K562 (cell line): ENCODE results near the gene NTPCR. TPM values are rescaled to one million over a fixed set of nuclear protein-coding genes. Genes with fewer than 3 reads are reported as not detected.

Experiments used
- ESRRA ChIP-seq: fragments of 450-650 bp; IDR thresholded peaks from 2 replicates; pipeline ENCODE4 v1.6.1; 2014; ENCODE audit warnings: low read depth, mild to moderate bottlenecking, moderate library complexity, borderline replicate concordance
- ETV5 ChIP-seq: sonication (generic); formaldehyde crosslinking; IDR thresholded peaks from 2 replicates; pipeline ENCODE4 v1.4.0; 2020; ENCODE audit warnings: low read depth, mild to moderate bottlenecking, missing genetic modification reagents
- FOXM1 ChIP-seq, 2 experiments: fragments of 450-650 bp in 1 of 2; sonication (generic) in 1 of 2; formaldehyde crosslinking in 1 of 2; IDR thresholded peaks; 2 replicates each; pipeline versions ENCODE4 v1.6.1 to v1.9.0; 2017 to 2022; ENCODE audit warnings: low read depth in 2 of 2, mild to moderate bottlenecking in 2 of 2, missing genetic modification reagents in 1 of 2, moderate library complexity in 1 of 2
- HEY1 ChIP-seq: fragments of 250-450 bp; sonication (Bioruptor Pico); IDR thresholded peaks from 2 replicates; pipeline ENCODE4 v1.5.0; 2020; ENCODE audit warnings: mild to moderate bottlenecking, moderate library complexity, borderline replicate concordance
- NCOA2 ChIP-seq, 2 experiments: fragments of 450-650 bp; IDR thresholded peaks; 2 replicates each; pipeline ENCODE4 v1.6.1; 2018; ENCODE audit warnings: mild to moderate bottlenecking in 2 of 2, moderate library complexity in 1 of 2; ENCODE audit not compliant: partially characterized antibody in 2 of 2
- NFIC ChIP-seq: fragments of 450-650 bp; IDR thresholded peaks from 2 replicates; pipeline ENCODE4 v1.6.1; 2017; ENCODE audit warnings: mild to moderate bottlenecking, inconsistent platforms
- POLR2A ChIP-seq: fragments of 450-650 bp; conservative IDR thresholded peaks from 2 replicates; pipeline ENCODE4 v1.6.1; 2016
- SAFB2 ChIP-seq: fragments of 200-400 bp; formaldehyde crosslinking; IDR thresholded peaks from 2 replicates; pipeline ENCODE4 v1.6.1; 2018; ENCODE audit warnings: borderline replicate concordance, low read length, low read depth, moderate library complexity; ENCODE audit not compliant: severe bottlenecking
- SOX6 ChIP-seq: fragments of 450-650 bp; IDR thresholded peaks from 2 replicates; pipeline ENCODE4 v1.6.1; 2014; ENCODE audit warnings: mild to moderate bottlenecking
- SREBF1 ChIP-seq: fragments of 150-350 bp; IDR thresholded peaks from 2 replicates; pipeline ENCODE4 v1.6.1; 2014; ENCODE audit warnings: antibody characterized with exemption, low read depth, low read length, borderline replicate concordance
- ZNF197 ChIP-seq: fragments of 200-800 bp; sonication (Bioruptor generic); IDR thresholded peaks from 2 replicates; pipeline ENCODE4 v1.6.1; 2016; ENCODE audit warnings: low read depth, missing genetic modification characterization, missing compliant biosample characterization
- ZNF232 ChIP-seq: sonication (generic); formaldehyde crosslinking; IDR thresholded peaks from 2 replicates; pipeline ENCODE4 v1.8.0; 2022; ENCODE audit warnings: mild to moderate bottlenecking, missing genetic modification reagents
- polyA plus RNA-seq, 8 experiments: library from polyadenylated mRNA; depleted of rRNA in 4 of 8; stranded (reverse) in 5 of 8; unstranded in 3 of 8; fragments of >200 nt; fragmentation: Nextera tagmentation in 2 of 8; fragmentation: Illumina TruSeq in 1 of 8; extraction: Ambion mirVana in 2 of 8; extraction: Trizol in 1 of 8; gene quantifications; 2 replicates each; pipeline versions ENCODE4 v1.2.1 to v1.2.3, GENCODE V29; 2011 to 2014; ENCODE audit warnings: inconsistent platforms in 1 of 8, missing spikeins in 1 of 8
- total RNA-seq, 7 experiments: library from RNA; depleted of rRNA in 6 of 7; stranded (reverse); fragments of >200 nt in 6 of 7; fragmentation: Illumina TruSeq in 2 of 7; extraction: Trizol in 2 of 7; gene quantifications; 2 replicates each; pipeline versions ENCODE4 v1.2.1 to v1.2.3, GENCODE V29; 2011 to 2021; ENCODE audit warnings: low replicate concordance in 1 of 7
- TF ChIP-seq, protein P1 (sequence below): fragments of 250-450 bp; sonication (Bioruptor Pico); IDR thresholded peaks from 2 replicates; pipeline ENCODE4 v1.8.0; 2022; ENCODE audit warnings: inconsistent platforms
- TF ChIP-seq, protein P2 (sequence below): fragments of 250-450 bp; sonication (Bioruptor Pico); IDR thresholded peaks from 2 replicates; pipeline ENCODE4 v1.5.0; 2022; ENCODE audit warnings: mild to moderate bottlenecking
- TF ChIP-seq, protein P3 (sequence below): fragments of 250-450 bp; sonication (Bioruptor Pico); IDR thresholded peaks from 2 replicates; pipeline ENCODE4 v1.5.0; 2021
- TF ChIP-seq, protein P4 (sequence below): fragments of 250-450 bp; sonication (Bioruptor Pico); IDR thresholded peaks from 2 replicates; pipeline ENCODE4 v1.5.0; 2021; ENCODE audit warnings: mild to moderate bottlenecking, moderate library complexity

The NTPCR gene
- total and polyA plus RNA-seq, 9 of the 15 experiments (the other 6 are each of a cell fraction or from before 2014, with no cell fraction given): 19.3 to 105 (median 48.8) TPM

DNA sequence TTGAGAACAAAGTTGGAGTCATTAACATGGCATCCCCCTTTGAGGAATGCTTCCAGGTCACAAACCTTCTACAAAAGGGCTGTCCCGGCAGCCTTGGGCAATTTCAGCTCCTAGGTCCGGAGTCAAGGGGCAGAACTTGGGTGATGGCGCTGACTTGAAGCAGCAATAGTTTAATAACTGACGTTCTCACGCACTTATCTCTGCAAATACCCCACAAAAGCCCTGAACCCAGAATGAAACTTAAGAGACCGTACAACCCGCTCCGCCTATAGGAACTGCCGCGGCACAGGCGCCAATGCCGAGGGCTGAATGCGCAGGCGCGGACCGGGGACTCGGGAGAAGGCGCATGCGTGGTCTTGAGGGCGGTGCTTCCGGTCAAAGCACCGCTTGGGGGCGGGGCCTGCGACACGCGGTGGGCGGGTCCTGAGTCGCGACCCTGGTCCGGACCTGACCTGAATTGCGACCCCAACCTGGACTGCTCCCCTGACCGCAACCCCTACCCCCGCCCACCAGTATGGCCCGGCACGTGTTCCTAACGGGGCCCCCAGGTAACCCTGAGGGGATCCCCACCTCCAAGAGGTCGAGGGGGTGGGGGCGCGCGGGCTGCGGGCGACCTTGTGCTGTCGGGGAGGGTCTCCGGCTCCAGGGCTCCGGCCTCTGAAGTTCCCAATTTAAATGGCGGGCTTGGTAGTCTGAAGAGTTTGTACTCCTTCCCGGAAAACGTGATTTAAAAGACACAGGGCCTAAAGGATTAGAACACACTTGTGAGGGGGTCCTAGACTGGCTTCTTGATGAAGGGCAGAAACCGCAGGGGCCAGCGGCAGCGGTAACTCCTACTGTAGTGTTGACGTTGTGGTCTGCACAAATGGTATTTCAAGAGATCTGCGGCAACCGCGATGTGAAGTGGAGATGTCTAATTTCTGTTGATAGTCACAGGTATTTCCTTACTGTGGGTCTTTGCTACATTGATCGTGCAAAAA lies at the start of gene NTPCR (continued):
- TF ChIP-seq, protein P1, sequence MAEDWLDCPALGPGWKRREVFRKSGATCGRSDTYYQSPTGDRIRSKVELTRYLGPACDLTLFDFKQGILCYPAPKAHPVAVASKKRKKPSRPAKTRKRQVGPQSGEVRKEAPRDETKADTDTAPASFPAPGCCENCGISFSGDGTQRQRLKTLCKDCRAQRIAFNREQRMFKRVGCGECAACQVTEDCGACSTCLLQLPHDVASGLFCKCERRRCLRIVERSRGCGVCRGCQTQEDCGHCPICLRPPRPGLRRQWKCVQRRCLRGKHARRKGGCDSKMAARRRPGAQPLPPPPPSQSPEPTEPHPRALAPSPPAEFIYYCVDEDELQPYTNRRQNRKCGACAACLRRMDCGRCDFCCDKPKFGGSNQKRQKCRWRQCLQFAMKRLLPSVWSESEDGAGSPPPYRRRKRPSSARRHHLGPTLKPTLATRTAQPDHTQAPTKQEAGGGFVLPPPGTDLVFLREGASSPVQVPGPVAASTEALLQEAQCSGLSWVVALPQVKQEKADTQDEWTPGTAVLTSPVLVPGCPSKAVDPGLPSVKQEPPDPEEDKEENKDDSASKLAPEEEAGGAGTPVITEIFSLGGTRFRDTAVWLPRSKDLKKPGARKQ (CRISPR knock-in tag): no peak
- TF ChIP-seq, protein P2, sequence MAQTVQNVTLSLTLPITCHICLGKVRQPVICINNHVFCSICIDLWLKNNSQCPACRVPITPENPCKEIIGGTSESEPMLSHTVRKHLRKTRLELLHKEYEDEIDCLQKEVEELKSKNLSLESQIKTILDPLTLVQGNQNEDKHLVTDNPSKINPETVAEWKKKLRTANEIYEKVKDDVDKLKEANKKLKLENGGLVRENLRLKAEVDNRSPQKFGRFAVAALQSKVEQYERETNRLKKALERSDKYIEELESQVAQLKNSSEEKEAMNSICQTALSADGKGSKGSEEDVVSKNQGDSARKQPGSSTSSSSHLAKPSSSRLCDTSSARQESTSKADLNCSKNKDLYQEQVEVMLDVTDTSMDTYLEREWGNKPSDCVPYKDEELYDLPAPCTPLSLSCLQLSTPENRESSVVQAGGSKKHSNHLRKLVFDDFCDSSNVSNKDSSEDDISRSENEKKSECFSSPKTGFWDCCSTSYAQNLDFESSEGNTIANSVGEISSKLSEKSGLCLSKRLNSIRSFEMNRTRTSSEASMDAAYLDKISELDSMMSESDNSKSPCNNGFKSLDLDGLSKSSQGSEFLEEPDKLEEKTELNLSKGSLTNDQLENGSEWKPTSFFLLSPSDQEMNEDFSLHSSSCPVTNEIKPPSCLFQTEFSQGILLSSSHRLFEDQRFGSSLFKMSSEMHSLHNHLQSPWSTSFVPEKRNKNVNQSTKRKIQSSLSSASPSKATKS: 0 out of 2 replicates have a peak, but pooled peaks have one; percentile 20
- TF ChIP-seq ZNF232 (CRISPR knock-in tag) (no peak), NCOA2 (IDR thresholded peaks at IDR 0.05; ENCODE audit: partially characterized antibody in 2 of 2) (no peak), NFIC (no peak), SAFB2 (no peak), ZNF197 (CRISPR knock-in tag) (no peak), FOXM1 (IDR thresholded peaks at IDR 0.05; ENCODE audit: low read depth) (no peak), FOXM1 (CRISPR knock-in tag; IDR thresholded peaks at IDR 0.05; ENCODE audit: low read depth) (no peak), HEY1 (CRISPR knock-in tag) (no peak), SOX6 (peak; percentile 52), ESRRA (peak; percentile 35; the same call in 1 of the 2 replicates), ETV5 (0 out of 2 replicates have a peak, but pooled peaks have one; percentile 15), POLR2A (peak; percentile 91), SREBF1 (no peak)
- TF ChIP-seq, protein P3, sequence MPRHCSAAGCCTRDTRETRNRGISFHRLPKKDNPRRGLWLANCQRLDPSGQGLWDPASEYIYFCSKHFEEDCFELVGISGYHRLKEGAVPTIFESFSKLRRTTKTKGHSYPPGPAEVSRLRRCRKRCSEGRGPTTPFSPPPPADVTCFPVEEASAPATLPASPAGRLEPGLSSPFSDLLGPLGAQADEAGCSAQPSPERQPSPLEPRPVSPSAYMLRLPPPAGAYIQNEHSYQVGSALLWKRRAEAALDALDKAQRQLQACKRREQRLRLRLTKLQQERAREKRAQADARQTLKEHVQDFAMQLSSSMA: no peak
- TF ChIP-seq, protein P4, sequence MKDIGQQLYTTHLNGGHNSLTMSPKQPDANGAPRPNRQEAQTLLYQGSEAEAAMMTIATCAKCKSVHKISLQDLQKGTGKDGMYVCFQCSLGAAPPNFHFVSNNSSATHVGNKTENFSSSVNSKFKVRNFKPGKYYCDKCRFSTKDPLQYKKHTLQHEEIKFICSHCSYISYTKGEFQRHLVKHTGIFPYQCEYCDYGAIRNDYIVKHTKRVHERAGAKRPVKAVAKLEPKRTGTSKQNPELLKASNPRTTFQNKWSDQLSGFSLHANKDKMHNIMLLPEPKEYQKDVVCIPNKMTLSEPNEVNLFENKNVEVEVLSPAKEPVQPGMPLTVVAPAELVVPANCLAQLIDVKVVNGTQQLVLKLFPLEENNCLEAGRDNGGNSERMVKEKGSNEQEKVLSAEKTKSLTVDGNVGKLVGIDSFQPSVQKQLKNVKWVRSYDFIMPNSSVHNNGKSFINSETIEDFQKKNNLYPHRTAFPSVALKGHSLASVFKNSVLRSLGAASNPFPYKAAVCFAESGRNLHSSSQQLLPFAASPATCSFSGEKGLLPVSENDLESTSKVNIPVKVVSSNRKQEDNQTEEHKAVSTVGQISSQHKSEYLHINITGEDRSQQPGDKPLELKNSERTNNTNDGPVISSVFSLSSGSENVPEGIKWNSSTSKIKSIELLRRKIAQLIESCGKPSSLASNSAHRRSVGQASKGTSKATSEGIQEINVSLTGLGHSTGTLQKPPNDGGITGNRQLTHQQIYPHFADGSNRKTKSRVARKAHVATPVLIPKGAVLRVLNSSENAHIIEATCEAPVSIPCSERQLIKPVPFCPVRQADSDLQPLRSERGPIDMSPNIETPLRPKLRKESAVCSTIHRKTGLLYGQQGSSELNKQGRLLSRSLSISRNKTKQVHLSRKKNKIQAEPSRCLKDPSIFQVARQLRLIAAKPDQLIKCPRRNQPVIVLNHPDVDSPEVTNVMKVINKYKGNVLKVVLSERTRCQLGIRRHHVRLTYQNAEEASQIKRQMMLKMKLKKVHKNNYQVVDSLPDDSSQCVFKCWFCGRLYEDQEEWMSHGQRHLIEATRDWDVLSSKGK (CRISPR knock-in tag): no peak
